Sigmoid colon (tissue), 4 donors: ENCODE results near the gene NPFFR1.

Source experiments
- CTCF ChIP-seq, 4 experiments: fragments of 450-650 bp in 3 of 4; fragments of 200-600 bp in 1 of 4; IDR thresholded peaks; one replicate each; pipeline ENCODE4 v1.5.1; 2016 to 2019; ENCODE audit warnings: antibody characterized with exemption in 4 of 4, mild to moderate bottlenecking in 3 of 4, moderate library complexity in 2 of 4
- EP300 ChIP-seq, 4 donors: sonication (generic); formaldehyde crosslinking; IDR thresholded peaks; one replicate each; pipeline ENCODE4 v1.6.1; 2017; ENCODE audit warnings: antibody characterized with exemption in 4 of 4
- POLR2A ChIP-seq, 2 donors: fragments of 450-650 bp; IDR thresholded peaks; one replicate each; pipeline ENCODE4 v1.6.1; 2016; ENCODE audit warnings: antibody characterized with exemption in 2 of 2, mild to moderate bottlenecking in 2 of 2, moderate library complexity in 2 of 2

- TF ChIP-seq EP300 (IDR thresholded peaks at IDR 0.05): no peak
- no peak for TF ChIP-seq CTCF (IDR thresholded peaks at IDR 0.05)
- no peak for TF ChIP-seq POLR2A (IDR thresholded peaks at IDR 0.05)
Measured at GRCh38 chr10:70328018-70328417, 44.2 kb upstream of the NPFFR1 start.
